Inflammatory macrophage (primary cell): ENCODE data around the gene NRARP.

Source experiments
- DNase-seq, 2 donors: peaks; one replicate each; pipeline ENCODE4 v3.0.0-alpha.2; 2020 to 2022

The NRARP gene

DNA sequence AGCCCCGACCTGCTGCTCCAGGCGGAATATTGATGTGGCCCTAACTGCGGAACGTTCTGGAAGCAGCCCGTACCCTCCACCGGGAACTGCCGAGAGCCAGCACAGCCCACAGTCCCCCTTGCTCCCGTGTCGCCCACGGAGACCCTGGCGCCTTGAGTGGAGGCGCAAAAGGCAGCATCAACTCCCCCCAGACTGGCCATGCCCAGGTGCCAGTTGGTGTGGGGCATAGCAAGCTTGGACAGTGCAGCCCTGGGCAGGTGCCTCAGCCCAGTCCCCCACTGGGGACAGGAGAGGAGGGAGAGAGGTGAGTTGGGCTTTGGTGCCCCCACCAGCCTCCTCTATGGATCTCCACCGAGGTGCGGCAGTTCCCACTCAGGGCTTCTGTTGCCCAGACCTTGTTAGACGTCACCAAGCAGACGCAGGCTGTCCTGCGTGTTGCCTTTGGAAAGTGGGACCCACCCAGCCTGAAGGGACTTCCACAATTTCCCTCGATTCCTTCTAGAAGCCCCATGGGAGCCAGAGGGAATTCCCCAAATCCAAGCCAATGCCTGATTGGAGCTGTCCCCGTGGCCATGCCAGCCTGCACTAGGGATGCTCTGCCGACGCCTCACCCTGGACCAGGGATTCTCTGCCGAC, 19.8 kb upstream of the NRARP start:
- no peak for DNase-seq

DNA sequence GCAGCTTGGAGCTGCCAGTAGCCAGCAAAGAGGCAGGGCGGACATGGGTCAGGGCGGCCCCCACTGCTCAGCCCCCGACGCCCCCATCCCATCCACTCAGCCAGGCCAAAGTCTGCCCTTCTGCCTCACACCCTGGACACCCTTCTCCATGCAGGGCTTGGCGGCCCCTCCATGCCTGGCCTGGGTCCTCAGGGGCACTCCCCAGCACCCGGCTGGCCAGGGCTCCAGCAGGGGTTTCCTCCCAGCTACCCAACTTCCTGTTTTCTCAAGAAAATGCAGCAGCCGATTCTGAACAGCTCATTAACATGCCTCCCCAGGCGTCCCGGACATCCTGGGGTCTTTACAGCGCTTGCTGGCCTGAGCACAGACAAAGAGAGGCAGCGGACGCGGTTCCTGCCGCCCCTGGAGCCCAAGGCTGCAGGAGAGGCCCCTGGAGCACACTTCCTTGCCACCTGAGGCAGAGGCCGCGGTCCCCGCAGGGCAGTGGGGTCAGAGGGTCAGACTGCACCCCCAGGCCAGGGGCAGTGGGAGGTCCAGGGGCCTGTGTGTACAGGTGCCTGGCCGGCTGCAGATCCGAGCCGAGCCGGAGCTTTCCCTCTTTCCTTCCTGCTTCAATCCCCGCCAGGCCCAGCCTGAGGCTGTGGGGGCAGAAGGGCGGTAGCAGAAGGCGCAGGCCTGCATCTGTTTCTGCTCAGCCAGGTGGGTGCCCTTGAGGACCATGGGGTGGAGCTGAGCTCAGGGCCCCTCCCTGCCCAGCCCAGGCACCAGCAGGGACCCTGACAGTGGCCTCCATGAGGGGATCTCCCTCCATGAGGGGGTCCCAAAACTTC, 18.7 kb upstream of the NRARP start:
- peak; percentile 39 to 50 for DNase-seq

DNA sequence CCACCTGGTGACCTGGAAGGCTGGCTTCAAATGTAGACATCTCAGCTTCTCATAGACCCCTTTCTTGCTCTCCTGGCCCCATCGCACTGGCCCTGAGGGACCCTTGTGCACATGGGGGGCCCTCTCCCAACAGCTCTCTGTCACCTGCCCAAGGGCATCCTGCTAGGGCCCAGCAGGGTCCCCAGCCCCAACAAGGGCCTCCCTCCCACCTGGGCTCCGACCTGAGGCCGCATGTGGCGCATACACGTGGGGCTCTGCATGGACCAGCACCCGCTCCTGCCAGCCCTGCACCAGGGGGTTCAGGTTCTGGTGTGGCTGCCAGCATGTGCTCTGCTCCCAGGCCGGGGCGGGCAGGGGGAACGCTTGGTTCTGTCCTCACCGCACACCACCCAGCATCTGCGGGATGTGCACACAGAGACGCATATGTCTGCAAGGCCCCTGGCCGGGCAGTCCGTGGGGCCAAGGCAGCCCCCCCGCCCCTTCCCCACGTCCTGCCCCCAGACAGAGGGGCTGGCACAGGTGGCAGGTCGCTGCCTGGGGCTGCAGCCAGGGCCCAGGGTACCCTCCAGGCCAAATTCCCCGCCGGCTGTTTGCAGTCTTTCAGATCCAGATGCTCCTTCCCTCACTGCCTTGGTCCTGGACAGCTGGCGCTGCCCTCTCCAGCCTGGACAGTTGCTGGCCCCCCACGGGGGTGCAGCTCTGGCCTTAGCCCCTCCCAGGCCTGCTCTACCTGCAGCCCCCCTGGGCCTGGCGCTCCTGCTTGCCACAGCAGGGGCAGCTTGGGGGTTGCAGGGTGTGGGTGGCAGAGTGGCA, 17.9 kb upstream of the NRARP start:
- DNase-seq = no peak

DNA sequence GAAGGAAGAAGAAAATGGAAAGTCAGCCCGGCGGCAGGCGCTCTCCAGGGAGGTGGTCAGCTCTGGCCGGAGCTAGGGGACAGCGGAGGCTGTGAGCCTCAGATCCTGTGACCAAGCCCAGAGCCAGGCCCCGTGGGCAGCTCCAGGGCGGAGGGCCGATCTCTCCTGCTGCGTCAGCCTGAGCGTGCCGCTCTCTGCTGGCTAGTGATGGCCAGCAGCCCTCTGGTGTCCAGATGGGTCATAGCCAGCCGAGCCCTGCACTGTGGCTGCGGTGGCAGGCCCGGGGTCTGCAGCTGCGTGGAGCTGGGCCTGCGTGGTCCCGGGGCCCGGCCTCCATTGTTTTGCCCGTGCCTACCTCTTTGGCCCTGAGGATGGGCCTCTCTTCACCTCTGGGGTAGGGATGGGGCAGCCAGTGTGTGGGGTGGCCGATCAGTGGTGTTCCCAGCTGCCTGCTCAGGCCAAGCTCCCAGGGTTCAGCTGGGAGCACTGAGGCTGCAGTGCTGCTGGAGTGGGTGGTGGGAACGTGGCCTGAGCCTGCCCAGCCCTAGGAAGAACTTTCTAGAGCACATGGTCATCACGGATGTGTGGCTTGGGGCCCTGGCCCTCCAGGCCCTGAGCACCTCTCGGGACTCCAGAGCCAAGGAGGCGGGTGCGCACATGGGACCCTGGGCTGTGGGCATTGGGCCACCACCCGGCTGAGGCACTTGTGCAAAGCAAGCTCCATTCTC, 17.1 kb upstream of the NRARP start:
- peak in 1 of 2 donors; percentile 27 for DNase-seq

DNA sequence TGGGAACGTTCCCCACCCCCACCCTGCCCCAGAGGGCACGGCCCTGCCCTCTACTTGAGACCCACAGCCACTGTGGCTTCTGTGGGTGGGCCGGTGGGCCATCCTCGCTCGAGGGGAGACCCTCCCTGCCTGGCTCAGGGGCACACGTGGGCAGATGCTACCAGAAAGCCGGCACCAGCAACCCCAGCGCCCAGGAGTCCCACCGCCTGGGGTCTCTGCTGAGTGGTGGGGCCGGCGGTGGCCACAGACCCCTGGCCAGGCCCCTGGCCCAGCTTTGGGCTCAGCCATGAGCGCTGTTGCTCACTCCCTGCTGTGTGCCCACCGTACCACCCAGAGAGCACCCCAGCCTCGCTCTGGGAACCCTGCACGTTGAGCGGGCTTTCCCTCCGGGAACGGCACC, 16.5 kb upstream of the NRARP start:
- no peak for DNase-seq

DNA sequence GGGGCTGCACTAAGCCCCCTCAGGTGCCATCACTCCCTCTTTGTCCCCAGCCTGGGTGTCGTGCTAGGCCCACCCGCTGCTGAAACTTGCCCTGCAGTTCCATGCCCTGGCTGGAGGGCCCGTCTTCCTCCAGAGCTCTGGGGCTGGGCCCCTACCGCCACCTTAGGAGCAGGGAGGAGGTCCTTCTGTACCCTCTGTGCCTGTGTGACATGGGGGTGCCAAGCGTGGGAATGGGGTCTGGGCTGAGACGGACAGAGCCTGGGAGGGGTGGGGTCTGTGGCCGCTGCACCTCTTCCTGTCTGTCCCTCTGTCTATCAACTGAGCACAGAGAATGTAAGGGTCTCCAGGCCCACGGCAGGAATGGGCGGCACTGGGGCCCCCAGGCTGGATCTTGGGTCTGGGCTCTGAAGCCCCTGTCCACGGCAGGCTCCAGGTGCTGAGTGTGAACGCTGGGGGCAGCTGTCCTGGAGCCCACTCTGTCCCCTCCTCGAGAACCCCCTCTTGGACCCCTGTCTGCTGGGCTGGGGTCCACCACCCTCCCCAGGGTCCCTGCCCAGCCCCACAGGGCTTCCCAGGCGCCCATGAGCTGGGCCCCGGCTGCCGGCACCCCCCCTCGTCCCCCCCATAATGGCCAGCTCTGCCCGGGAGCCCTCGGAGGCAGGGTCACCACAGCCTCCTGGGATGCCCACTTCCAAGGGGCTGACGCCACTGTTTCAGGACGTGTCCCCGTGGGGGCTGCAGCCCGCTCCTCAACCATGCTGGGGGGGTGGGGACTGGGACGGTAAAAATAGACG, 15.8 kb upstream of the NRARP start:
- DNase-seq = no peak

DNA sequence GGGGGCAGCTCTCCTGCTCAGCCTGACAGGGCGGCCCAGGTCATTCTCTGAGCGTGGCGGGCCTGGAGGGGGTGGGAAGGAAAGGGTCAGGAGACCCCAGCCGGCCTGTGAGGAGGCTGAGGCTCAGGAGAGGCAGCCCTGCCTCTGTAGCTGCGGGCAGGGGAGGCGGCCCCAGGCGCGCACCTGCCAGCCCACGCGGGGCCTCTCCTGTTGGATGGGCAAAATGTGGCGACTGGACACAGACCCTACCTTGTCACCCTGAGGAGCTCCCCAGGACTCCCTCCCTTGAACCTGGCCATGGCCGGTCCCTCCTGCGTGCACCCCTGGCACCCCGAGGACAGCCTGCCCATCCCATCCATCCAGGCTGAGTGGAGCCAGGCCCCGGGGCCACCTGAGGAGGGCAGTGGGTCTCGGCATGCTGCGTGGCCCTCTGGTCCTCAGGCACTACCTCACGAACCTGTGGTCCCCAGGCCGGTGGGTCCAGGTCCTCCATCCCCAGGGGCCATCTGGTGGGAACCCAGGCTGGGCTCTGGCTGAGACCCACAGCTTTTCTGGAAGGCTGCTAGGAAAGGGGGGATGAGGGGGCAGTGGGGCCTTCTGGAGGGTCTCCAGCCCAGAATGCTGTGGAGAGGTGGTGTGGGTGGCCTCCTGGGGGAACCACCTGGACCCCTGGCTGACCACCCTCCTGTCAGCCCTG, 15.1 kb upstream of the NRARP start:
- DNase-seq = no peak

DNA sequence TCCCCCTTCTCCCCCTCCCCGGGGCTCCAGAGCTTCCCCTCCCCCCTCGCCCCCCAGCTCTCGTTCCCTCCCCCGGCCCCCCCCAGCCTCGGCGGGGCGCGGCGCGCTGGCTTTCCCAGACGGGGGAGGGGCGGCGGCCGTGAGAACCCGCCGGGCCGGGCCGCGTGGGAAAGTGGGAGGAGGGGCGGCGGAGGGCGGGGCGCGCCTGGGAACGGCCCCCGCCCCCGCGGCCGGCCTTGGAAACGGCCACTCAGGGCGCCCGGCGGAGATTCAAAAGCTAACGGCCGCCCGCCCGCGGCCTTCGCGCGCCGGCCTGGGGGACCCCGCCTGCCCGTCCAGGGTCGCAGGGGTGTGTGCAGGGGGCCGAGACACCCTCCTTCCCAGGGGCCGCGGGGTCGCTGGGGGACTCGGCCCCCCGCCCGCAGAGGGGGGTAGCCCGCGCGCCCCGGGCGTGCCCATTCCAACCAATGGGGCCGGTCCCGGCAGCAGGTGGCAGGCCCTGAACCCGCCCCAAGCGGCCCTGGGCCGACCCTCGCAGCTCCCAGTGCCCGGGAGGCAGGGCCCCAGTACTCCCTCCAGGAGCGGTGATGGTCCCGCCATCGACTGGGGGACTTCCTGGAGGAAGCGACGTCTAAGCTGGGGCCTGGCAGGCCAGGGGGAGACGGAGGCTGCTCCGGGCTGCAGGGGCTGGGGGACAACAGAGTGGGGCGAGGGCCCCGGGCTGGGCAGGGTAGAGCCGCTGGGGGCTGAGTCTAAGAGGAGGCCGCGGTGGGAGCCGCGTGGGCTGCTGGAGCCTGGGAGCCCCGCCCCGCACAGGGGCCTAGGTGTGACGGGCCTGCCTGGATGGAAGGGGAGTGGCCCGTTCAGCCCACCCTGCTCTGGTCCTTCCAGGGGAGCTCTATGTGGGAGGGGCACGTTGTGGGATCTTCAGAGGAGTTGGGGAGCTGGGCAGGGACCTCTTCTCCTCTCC, 14.2 kb upstream of the NRARP start:
- peak in 1 of 2 donors; percentile 19 for DNase-seq

DNA sequence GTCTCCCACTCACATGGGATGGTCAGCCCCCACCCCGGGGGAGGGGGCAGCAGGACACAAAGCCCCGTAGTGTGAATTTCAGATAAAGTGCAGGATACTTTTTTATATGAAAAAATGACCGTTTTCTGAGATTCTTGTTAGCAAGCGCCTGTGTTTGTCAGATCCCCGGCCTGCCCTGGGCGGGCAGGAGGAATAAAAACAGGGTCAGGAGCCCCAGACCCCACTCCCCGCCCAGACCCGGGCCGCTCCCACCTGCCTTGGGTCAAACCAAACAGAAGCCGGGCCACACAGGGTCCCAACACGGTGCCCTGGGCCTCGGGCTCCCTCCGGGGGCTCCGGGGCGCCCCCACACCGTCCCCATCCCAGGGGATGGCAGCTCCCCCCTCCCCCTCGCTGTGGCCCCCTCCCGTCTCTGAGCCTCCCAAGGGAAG, 13.5 kb upstream of the NRARP start:
- DNase-seq = no peak

DNA sequence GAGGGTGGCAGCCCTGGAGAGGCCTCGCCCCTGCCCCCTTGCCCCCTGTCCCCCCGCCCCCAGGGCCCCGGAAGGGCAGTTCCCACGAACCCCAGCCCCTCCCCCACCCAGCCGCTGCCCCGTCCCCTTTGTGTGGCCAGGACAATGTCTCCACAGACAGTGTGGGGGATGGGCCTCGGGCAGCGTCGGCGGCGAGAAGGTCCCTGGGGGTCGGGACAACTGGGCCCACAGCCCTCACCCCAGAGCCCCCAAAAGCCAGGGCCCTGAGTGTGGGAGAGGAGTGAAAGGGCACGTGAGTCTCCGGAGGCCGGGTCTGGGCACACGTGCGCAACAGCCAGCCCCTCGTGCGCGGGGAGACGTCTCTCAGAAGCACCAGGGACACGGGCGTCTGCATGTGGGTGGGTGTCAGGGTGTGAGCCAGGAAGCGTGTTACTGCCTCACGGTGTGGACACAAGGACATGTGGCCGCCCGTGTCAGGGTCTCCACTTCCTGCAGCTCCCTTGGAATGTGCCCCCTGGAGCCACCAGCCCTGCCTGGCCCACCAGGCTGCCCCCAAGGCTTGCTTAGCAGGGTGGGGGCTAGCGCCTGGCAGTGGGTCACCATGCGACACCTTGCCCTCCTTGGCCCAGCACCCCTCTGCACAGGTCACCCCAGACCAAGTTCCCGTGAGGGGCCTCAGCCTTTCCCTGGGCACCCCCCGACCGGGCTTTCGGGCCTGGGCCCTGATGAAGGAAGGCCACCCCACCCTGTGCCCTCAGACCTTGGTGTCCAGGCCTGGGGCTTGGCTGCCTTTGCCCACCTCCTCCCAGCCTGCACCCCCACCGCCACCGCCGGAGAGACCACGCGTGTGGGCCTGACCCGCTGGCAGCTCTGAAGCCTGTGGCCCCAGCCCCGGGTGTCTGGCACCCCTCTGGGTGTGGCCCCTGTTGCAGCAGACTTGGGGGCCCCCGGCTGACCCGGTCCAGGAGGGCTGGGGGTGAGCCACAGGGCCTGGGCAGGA, 12.8 kb upstream of the NRARP start:
- no peak for DNase-seq

DNA sequence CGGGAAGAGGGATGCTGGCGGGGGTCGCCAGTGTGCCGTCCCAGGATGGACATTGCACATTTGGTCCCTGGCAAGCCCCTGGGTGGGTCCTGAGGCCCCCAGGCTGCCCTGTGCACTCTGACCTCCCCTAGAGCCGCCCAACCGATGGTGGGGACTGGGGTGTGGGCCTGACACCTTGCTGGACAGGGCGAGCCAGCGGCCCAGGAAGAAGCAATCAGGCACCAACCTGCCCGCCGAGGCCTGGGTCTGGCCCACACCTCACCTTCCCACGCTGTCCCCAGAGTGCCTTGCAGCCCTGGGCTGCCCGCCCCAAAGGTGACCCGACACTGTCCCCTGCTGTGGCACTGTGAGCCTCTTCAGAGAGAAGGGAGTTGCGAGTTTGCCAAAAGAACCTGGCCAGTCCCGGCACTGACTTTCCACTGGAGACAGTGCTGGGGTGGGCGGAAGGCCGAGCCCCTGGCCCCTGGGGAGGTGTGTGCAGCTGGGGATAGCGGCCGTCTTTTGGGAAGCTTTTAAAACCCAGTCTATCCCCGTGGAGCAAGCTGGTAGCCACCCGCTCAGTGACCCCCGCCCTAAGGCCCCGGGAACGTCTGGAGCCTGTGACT, 12.0 kb upstream of the NRARP start:
- DNase-seq = no peak

DNA sequence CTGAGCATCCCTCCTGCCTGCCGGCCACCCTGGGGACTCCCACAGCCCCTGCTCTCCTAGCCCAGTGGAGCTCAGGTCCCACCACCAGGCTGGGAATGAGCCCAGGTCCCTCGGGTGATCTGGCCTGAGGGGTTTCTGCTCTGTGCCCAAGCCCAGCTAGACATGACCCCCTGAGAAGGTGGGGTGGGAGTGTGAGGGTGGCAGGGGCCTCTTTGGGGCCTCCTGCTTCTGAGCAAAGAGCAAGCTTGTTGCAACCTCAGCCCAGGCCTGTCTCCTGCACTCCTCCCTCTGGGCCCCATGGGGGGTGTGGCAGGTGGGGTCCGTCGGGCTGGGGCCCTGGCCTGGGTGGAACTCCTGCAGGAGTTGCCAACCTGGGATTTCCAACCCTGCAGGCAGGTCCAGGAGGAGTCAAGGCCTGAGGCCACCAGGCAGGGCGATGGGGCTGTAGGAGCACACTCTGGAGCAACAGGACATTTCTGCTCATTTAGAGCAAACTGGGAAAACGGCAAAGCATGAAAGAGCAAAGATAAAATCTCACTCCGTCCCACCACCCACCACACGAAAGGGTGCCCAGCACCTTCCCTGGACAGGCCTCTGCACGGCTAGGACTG, 11.4 kb upstream of the NRARP start:
- DNase-seq = no peak

DNA sequence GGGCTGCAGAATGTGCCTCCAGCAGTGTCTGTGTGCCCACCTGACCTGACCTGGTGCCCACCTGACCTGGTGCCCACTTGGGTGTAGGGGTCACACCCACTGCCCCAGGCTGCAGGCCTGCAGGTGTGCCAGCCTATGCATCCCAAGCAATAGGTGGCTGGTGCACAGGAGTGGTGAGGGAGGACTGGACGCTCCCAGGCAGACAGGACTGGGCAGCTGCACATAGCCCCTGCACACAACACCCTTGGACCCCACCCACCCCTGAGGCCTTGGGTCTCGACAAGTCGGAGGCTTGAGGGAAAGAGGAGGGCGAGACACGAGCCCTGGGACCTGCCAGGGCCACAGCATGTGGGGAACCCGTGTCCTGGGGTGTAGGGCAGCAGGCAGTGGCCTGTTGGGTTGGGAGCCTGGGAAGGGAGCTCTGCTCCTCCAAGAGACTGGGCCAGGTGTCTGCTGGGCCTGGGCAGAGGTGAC, 10.8 kb upstream of the NRARP start:
- DNase-seq = no peak

DNA sequence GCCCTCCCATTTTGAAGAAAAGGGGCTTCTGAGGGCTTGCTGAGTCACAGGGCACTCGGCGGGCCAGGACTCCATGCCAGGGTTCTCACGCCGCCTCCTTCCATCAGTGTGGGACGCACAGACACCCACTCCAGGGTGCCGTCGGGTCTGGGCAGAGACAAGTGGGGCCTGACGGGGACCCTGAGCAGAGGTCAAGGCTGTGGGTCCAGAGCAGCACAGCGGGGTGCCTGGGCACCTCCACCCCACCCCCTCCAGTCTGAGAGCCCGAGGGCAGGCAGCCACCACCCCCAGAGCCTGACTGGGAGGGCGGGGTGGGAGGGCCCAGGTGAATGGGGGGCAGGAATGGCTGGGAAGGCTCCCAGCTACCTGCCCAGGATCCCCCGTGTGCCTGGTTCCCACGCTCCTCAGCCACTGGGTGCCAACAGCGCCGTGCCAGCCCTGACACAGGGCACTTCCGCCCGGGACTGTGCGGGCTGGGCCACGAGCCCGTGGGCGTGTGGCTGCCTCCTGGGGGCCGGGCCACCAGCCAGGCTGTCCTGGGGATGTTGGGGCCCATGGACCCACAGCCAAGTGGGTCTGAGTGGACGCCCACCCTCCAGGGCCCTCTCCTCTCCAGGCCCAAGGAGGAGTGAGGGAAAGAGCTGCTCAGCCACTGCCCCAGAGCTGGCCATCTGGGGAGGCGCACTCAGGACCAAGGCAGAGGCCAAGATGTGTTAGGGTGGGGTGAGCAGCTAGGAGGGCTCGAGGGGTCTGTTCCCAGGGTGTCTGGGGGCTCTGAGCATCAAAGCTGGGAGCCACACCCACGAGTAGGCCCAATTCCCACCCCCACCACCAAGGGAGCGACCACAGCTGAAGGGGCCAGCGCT, 10.1 kb upstream of the NRARP start:
- no peak for DNase-seq

DNA sequence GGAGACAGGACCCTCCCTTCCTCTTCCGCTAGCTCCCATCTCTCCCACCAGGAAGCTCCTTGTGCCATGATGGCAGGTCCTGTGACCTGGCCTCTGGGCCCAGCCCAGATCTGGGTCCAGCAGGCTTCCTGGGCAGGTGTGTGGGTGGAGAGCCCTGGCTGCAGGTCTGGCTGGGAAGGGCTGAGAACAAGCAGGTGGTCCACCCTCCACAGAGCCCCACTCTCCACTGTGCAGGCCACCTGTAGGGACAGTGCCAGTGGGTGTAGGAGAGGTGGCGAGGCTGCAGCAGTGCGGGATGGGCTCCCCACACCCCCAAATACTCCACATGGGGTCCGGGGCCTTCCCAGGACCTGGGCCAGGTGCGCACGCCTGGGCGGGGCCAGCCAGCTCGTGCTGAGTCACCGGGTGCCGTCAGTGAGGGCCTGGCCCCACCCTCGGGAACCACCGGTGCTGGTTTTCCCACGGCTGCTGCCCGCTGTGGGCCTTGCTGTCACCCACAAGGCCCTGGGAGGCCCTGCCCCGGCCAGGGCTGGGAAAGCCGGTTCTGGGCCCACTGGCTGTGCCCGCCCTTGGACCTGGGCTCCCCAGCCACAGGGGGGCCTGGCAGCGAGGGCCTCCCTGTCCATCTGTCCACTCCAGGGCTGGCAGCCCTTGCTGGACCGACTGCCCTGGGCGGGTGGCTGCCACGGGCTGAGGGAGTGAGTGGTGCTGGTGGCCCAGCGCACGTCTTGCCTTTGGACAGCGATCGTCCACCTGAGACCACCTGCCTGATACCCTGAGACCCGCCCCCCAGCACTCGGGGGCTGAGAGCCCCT, 9.3 kb upstream of the NRARP start:
- DNase-seq = no peak
